ENCODE data around the gene SST. TPM values are rescaled to one million over a fixed set of nuclear protein-coding genes. Genes with fewer than 3 reads are reported as not detected.
"Not testable (repeated sequence)": the region's sequence is repeated elsewhere in the genome, so short reads cannot be mapped to it uniquely, and the experiment has no call there.

The SST gene
- polyA plus RNA-seq, 1 donor from 2014 or later: 9.7 TPM

DNA sequence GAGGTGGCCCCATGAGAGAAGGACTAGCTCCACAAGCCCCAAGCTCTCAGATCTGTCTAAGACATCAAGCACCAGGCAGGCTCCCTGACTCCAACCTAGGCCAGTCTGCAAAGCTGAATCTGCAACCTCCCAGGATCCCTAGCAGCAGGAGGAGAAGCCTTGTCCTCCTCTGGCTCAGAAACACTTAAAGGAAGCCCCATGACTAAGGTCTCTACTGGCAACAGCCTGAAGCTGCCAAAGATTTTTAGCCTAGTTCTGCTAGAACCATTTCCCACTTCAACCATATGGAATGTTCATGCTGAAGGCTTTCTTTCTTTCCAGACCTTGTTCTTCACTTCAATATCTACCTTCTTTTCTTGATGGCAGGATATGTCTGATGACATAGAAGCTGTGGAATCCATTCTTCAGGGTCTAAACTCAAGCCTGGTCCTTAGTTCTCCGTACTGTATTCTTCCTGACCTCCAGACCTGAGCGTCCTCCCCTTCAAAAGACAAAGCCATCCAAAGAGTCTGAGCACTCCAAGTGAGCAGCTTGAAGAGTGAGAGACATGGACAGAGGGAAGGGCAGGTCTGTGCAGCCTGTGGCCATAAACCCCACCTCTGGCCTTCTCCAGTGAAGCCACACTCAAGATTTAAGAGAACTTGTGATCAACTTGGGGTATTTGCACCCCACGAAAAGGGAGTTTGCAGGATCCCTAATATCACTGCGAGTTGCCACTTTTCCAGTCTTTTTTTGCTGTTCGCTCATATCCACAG, 23.1 kb downstream of the SST start:
- H3K4me3 ChIP-seq (ENCODE audit: low read length): no peak overlapping the region
- no peaks in the 10 kb centered on the region for H4K20me1 ChIP-seq (ENCODE audit: insufficient read depth)
- H3F3A ChIP-seq (ENCODE audit: insufficient read depth, low read length, poor library complexity, severe bottlenecking): no peaks in the 10 kb centered on the region
- no peaks in the 10 kb centered on the region for H3K36me3 ChIP-seq (ENCODE audit: insufficient read depth, low read length)
- H3K4me2 ChIP-seq (ENCODE audit: low read length): no peak overlapping the region
- H3K27ac ChIP-seq (ENCODE audit: low read length): no peak overlapping the region
- H3K9ac ChIP-seq (ENCODE audit: low read length): no peak overlapping the region
- H3K79me2 ChIP-seq (replicated peaks; ENCODE audit: insufficient read depth, low read length): no peaks in the 10 kb centered on the region
- H3K9me3 ChIP-seq (ENCODE audit: low read length): no peaks in the 10 kb centered on the region
- TF ChIP-seq MXI1 (conservative IDR thresholded peaks at IDR 0.05; ENCODE audit: poor library complexity, severe bottlenecking) (no peak), EZH2 (IDR thresholded peaks at IDR 0.05; ENCODE audit: borderline replicate concordance, insufficient read depth, low read length, poor library complexity, severe bottlenecking) (no peak), EP300 (conservative IDR thresholded peaks at IDR 0.05; ENCODE audit: poor library complexity, severe bottlenecking) (no peak), SMC3 (conservative IDR thresholded peaks at IDR 0.05; ENCODE audit: poor library complexity) (no peak), REST (IDR thresholded peaks at IDR 0.05; ENCODE audit: borderline replicate concordance) (no peak), TAF1 (IDR thresholded peaks at IDR 0.05; ENCODE audit: low read depth) (no peak), POLR2AphosphoS5 (IDR thresholded peaks at IDR 0.05) (no peak), RAD21 (conservative IDR thresholded peaks at IDR 0.05) (no peak), CTCF (IDR thresholded peaks at IDR 0.05; ENCODE audit: poor library complexity, severe bottlenecking) (no peak)
- H3K27me3 ChIP-seq (ENCODE audit: insufficient read depth, low read depth, low read length): no peaks in the 10 kb centered on the region
- no peak overlapping the region for H2AFZ ChIP-seq (ENCODE audit: low read depth, low read length)
- H3K9me2 ChIP-seq (ENCODE audit: insufficient read depth, low read length): no peaks in the 10 kb centered on the region

GRCh38 chr3:187645379-187645778, 24.8 kb downstream of the SST start:
- not testable (repeated sequence) for H2AFZ ChIP-seq (ENCODE audit: low read depth, low read length); H3K9ac ChIP-seq (ENCODE audit: low read length); H3K4me3 ChIP-seq (ENCODE audit: low read length); H3F3A ChIP-seq (ENCODE audit: insufficient read depth, low read length, poor library complexity, severe bottlenecking); H3K9me2 ChIP-seq (ENCODE audit: insufficient read depth, low read length); H3K79me2 ChIP-seq (replicated peaks; ENCODE audit: insufficient read depth, low read length); H3K9me3 ChIP-seq (ENCODE audit: low read length); H3K36me3 ChIP-seq (ENCODE audit: insufficient read depth, low read length); H3K27me3 ChIP-seq (ENCODE audit: insufficient read depth, low read depth, low read length); H3K4me2 ChIP-seq (ENCODE audit: low read length); H3K27ac ChIP-seq (ENCODE audit: low read length); H4K20me1 ChIP-seq (ENCODE audit: insufficient read depth)

All from neural cell (in vitro differentiated cells).